Activated T-cell treated with anti-CD3 and anti-CD28 coated beads, Interleukin-2, amount 50 U/mL, for 72 hours (primary cell): ENCODE measurements around the gene ALDH3B1. TPM values are rescaled to one million over a fixed set of nuclear protein-coding genes. Genes with fewer than 3 reads are reported as not detected.
A peak's percentile ranks its signal among the peaks of the same experiment; 100 is the strongest.
"Not testable (repeated sequence)": the region's sequence is repeated elsewhere in the genome, so short reads cannot be mapped to it uniquely, and the experiment has no call there.

ENCODE experiments used
- ATAC-seq, 2 donors: fragments of 150-1000 bp; cut with Tn5 transposase; replicated peaks in 1 of 2; 2 replicates each; pipeline ENCODE4 v1.10.0; 2021; ENCODE audit warnings: moderate library complexity in 2 of 2, mild to moderate bottlenecking in 1 of 2
- DNase-seq, 2 donors: peaks; one replicate each; pipeline ENCODE4 v3.0.0; 2021 to 2022; ENCODE audit warnings: mixed read lengths in 1 of 2
- H3K27ac Mint-ChIP-seq: one replicate; pipeline ENCODE4 v1.8.0; 2022; ENCODE audit warnings: mild to moderate bottlenecking, moderate library complexity, mixed read lengths
- H3K27me3 Mint-ChIP-seq: one replicate; pipeline ENCODE4 v1.8.0; 2022; ENCODE audit warnings: low read depth, mixed read lengths
- H3K36me3 Mint-ChIP-seq, 2 donors: one replicate each; pipeline ENCODE4 v1.8.0; 2022; ENCODE audit warnings: mixed read lengths in 2 of 2, mild to moderate bottlenecking in 1 of 2; ENCODE audit not compliant: insufficient read depth in 2 of 2
- H3K4me1 Mint-ChIP-seq: one replicate; pipeline ENCODE4 v1.8.0; 2022; ENCODE audit warnings: low read depth, mixed read lengths
- H3K4me3 Mint-ChIP-seq, 2 donors: one replicate each; pipeline ENCODE4 v1.8.0; 2022; ENCODE audit warnings: mild to moderate bottlenecking in 2 of 2, mixed read lengths in 2 of 2, moderate library complexity in 2 of 2
- H3K9me3 Mint-ChIP-seq, 2 donors: one replicate each; pipeline ENCODE4 v1.8.0; 2022; ENCODE audit warnings: mixed read lengths in 2 of 2
- total RNA-seq, 2 donors: library from RNA; stranded (reverse); gene quantifications; one replicate each; pipeline ENCODE4 v1.2.3, GENCODE V29; 2022

ALDH3B1 gene
- total RNA-seq, 2 donors from 2014 or later = 0.10 to 0.16 TPM

GRCh38 chr11:67991347-67992121 lies 18.6 kb upstream of the ALDH3B1 start:
- H3K27ac Mint-ChIP-seq, H3K36me3 Mint-ChIP-seq, H3K4me1 Mint-ChIP-seq, ATAC-seq, H3K9me3 Mint-ChIP-seq, H3K27me3 Mint-ChIP-seq, DNase-seq: not testable (repeated sequence)
- peak overlapping the region in 1 of 2 donors; percentile 48 for H3K4me3 Mint-ChIP-seq

GRCh38 chr11:67993821-67994220 lies 16.3 kb upstream of the ALDH3B1 start:
- not testable (repeated sequence) for H3K27ac Mint-ChIP-seq, H3K27me3 Mint-ChIP-seq, H3K9me3 Mint-ChIP-seq, H3K36me3 Mint-ChIP-seq, H3K4me3 Mint-ChIP-seq
- DNase-seq (peak; percentile 47 to 51), ATAC-seq (peak; percentile 34 to 52)
- peaks cover 24% of the 10 kb centered on the region for H3K4me1 Mint-ChIP-seq

GRCh38 chr11:67994387-67994786 lies 15.7 kb upstream of the ALDH3B1 start:
- H3K27ac Mint-ChIP-seq, H3K9me3 Mint-ChIP-seq, H3K27me3 Mint-ChIP-seq, DNase-seq, H3K36me3 Mint-ChIP-seq, ATAC-seq, H3K4me3 Mint-ChIP-seq: not testable (repeated sequence)
- peaks cover 25% of the 10 kb centered on the region for H3K4me1 Mint-ChIP-seq

GRCh38 chr11:67995129-67995528 lies 15.0 kb upstream of the ALDH3B1 start:
- not testable (repeated sequence) for H3K27ac Mint-ChIP-seq, H3K27me3 Mint-ChIP-seq, ATAC-seq, H3K36me3 Mint-ChIP-seq, DNase-seq, H3K4me3 Mint-ChIP-seq, H3K9me3 Mint-ChIP-seq
- peaks cover 25% of the 10 kb centered on the region for H3K4me1 Mint-ChIP-seq

- DNase-seq, H3K4me3 Mint-ChIP-seq, ATAC-seq, H3K36me3 Mint-ChIP-seq, H3K9me3 Mint-ChIP-seq, H3K27ac Mint-ChIP-seq, H3K27me3 Mint-ChIP-seq: not testable (repeated sequence)
- H3K4me1 Mint-ChIP-seq = peaks cover 25% of the 10 kb centered on the region
These were observed 14.5 kb upstream of the ALDH3B1 start for GRCh38 chr11:67995579-67995978.

- Mint-ChIP-seq H3K4me1 (peaks cover 25% of the 10 kb centered on the region), H3K36me3 (no peaks in the 10 kb centered on the region), H3K27me3 (no peaks in the 10 kb centered on the region), H3K4me3 (no peak overlapping the region), H3K9me3 (no peaks in the 10 kb centered on the region), H3K27ac (no peak overlapping the region)
- ATAC-seq = no peak
- DNase-seq = no peak
These were observed 14.1 kb upstream of the ALDH3B1 start for GRCh38 chr11:67996051-67996450.

- peak; percentile 52 to 66 for DNase-seq
- Mint-ChIP-seq H3K9me3 (no peaks in the 10 kb centered on the region), H3K27ac (no peak overlapping the region), H3K36me3 (no peaks in the 10 kb centered on the region), H3K27me3 (no peaks in the 10 kb centered on the region), H3K4me3 (no peak overlapping the region), H3K4me1 (peaks cover 25% of the 10 kb centered on the region)
- ATAC-seq = peak; percentile 69
These were observed 13.3 kb upstream of the ALDH3B1 start for GRCh38 chr11:67996622-67997474.

- Mint-ChIP-seq H3K27ac (no peak overlapping the region), H3K4me3 (no peak overlapping the region), H3K27me3 (no peaks in the 10 kb centered on the region), H3K4me1 (peaks cover 30% of the 10 kb centered on the region), H3K36me3 (no peaks in the 10 kb centered on the region), H3K9me3 (no peaks in the 10 kb centered on the region)
- DNase-seq (no peak), ATAC-seq (peak in 1 of 2 donors; percentile 3)
These were observed 12.6 kb upstream of the ALDH3B1 start for GRCh38 chr11:67997475-67997921.

- Mint-ChIP-seq H3K36me3 (no peaks in the 10 kb centered on the region), H3K4me3 (no peak overlapping the region), H3K27me3 (no peaks in the 10 kb centered on the region), H3K27ac (no peak overlapping the region), H3K4me1 (peaks cover 35% of the 10 kb centered on the region), H3K9me3 (no peaks in the 10 kb centered on the region)
- DNase-seq (no peak), ATAC-seq (peak; percentile 31 to 46)
These were observed 11.7 kb upstream of the ALDH3B1 start for GRCh38 chr11:67998150-67999045.

GRCh38 chr11:67999201-67999629 lies 10.9 kb upstream of the ALDH3B1 start:
- no peak overlapping the region for H3K4me3 Mint-ChIP-seq
- H3K27me3 Mint-ChIP-seq = no peaks in the 10 kb centered on the region
- no peak overlapping the region for H3K27ac Mint-ChIP-seq
- peaks cover 33% of the 10 kb centered on the region for H3K4me1 Mint-ChIP-seq
- H3K9me3 Mint-ChIP-seq = no peaks in the 10 kb centered on the region
- no peak for DNase-seq
- no peak for ATAC-seq
- H3K36me3 Mint-ChIP-seq = no peaks in the 10 kb centered on the region

- DNase-seq (no peak), ATAC-seq (no peak)
- Mint-ChIP-seq H3K27ac (no peak overlapping the region), H3K27me3 (no peaks in the 10 kb centered on the region), H3K36me3 (no peaks in the 10 kb centered on the region), H3K4me1 (peaks cover 36% of the 10 kb centered on the region), H3K9me3 (no peaks in the 10 kb centered on the region), H3K4me3 (no peak overlapping the region)
These were observed 10.4 kb upstream of the ALDH3B1 start for GRCh38 chr11:67999704-68000103.

GRCh38 chr11:68002575-68002937 lies 7.6 kb upstream of the ALDH3B1 start:
- DNase-seq (no peak), ATAC-seq (no peak)
- Mint-ChIP-seq H3K9me3 (no peaks in the 10 kb centered on the region), H3K36me3 (no peaks in the 10 kb centered on the region), H3K27me3 (no peaks in the 10 kb centered on the region), H3K4me1 (peaks cover 33% of the 10 kb centered on the region), H3K4me3 (peak overlapping the region; percentile 58 to 77), H3K27ac (no peak overlapping the region)
